BLaER1 (cell line): ENCODE data around the gene HES4.
A peak's percentile ranks its signal among the peaks of the same experiment; 100 is the strongest.
"Not testable (repeated sequence)": the region's sequence is repeated elsewhere in the genome, so short reads cannot be mapped to it uniquely, and the experiment has no call there.

ENCODE experiments used
- H3K27ac ChIP-seq: shearing (Covaris generic); formaldehyde crosslinking; 2 replicates; pipeline ENCODE4 v1.8.1; 2022
- H3K27me3 ChIP-seq: shearing (Covaris generic); formaldehyde crosslinking; 2 replicates; pipeline ENCODE4 v1.8.1; 2022
- H3K36me3 ChIP-seq: shearing (Covaris generic); formaldehyde crosslinking; 2 replicates; pipeline ENCODE4 v1.8.1; 2022
- H3K4me1 ChIP-seq: shearing (Covaris generic); formaldehyde crosslinking; 2 replicates; pipeline ENCODE4 v1.8.1; 2022
- H3K4me2 ChIP-seq: shearing (Covaris generic); formaldehyde crosslinking; 2 replicates; pipeline ENCODE4 v1.8.1; 2022
- H3K4me3 ChIP-seq: shearing (Covaris generic); formaldehyde crosslinking; 2 replicates; pipeline ENCODE4 v1.8.1; 2022
- H3K9ac ChIP-seq: shearing (Covaris generic); formaldehyde crosslinking; 2 replicates; pipeline ENCODE4 v1.8.1; 2022
- H3K9me3 ChIP-seq: shearing (Covaris generic); formaldehyde crosslinking; 2 replicates; pipeline ENCODE4 v1.8.1; 2022
- H4K20me1 ChIP-seq: shearing (Covaris generic); formaldehyde crosslinking; 2 replicates; pipeline ENCODE4 v1.8.1; 2022
- Cebpa-rat ChIP-seq: shearing (Covaris generic); IDR thresholded peaks from 2 replicates; pipeline ENCODE4 v1.8.1; 2022

HES4 gene

DNA sequence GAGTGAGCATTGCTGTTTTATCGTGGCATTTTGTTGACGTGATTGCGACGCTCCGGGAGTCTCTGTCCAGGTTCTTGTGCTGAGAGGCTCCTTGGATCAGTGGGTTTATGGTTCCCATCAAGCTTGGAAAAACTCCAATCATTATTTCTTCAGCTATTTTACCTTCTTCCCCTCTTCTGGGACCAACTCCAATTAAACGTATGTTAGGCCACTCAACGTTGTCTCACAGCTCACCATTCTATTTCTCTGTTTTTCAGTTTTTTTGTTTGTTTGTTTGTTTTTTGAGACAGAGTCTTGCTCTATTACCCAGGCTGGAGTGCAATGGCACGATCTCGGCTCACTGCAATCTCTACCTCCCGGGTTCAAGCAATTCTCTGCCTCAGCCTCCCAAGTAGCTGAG is 8.0 kb downstream of the HES4 start:
- Histone ChIP-seq H3K4me1 (no peaks in the 10 kb centered on the region), H3K4me3 (no peak overlapping the region), H3K9me3 (peaks cover 5% of the 10 kb centered on the region), H3K27me3 (peaks cover 33% of the 10 kb centered on the region), H3K36me3 (no peaks in the 10 kb centered on the region), H3K27ac (no peak overlapping the region), H3K9ac (no peak overlapping the region), H4K20me1 (peaks cover 4% of the 10 kb centered on the region), H3K4me2 (no peak overlapping the region)
- TF ChIP-seq Cebpa-rat = no peak

DNA sequence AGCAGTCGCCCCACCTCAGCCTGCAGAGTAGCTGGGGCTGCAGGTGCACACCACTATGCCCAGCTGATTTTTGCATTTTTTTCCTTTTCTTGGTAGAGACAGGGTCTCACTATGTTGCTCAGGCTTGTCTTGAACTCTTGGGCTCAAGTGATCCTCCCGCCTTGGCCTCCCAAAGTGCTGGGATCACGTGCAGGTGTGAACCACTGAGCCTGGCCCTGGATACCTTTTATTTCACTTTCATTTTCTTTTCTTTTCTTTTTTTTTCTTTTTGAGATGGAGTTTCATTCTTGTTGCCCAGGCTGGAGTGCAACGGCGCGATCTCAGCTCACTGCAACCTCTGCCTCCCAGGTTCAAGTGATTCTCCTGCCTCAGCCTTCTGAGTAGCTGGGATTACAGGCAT is 8.6 kb downstream of the HES4 start:
- H3K4me1 ChIP-seq, H4K20me1 ChIP-seq, H3K36me3 ChIP-seq, H3K27ac ChIP-seq, H3K4me3 ChIP-seq, H3K4me2 ChIP-seq, H3K9ac ChIP-seq, H3K9me3 ChIP-seq: not testable (repeated sequence)
- H3K27me3 ChIP-seq = peaks cover 26% of the 10 kb centered on the region

DNA sequence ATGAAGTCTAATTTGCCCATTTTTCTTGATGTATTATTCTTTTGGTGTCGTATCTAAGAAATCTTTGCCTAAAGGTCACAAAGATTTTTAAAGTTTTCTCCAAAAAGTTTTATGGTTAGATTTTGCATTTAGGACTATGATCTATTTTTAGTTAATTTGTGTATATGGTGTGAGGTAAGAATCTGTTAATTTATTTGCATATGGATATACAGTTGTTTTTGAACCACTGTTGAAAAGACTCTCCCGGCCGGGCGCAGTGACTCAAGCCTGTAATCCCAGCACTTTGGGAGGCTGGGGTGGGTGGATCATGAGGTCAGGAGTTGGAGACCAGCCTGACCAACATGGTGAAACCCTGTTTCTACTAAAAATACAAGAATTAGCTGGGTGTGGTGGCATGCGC is 11.8 kb downstream of the HES4 start:
- not testable (repeated sequence) for H4K20me1 ChIP-seq, H3K4me3 ChIP-seq, H3K4me1 ChIP-seq, H3K27ac ChIP-seq, H3K4me2 ChIP-seq, H3K9me3 ChIP-seq, H3K36me3 ChIP-seq, H3K9ac ChIP-seq
- H3K27me3 ChIP-seq = peaks cover 25% of the 10 kb centered on the region

DNA sequence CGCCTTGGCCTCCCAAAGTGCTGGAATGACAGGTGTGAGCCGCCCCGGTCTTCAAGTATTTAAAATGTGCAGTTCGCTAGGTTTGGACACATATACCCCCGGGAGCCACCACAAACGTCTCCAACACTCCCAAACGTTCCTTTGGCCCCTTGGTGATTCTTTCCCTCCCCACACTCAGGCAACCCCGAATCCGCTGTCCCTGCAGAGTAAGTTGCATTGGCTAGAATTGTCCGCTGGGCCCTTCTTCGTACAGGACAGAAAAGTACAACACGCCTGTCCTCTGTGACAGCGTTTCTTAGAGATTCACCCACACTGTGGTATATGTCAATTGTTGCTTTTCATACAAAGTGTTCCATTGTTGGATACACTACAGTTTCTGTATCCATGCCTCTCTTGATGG is 14.8 kb downstream of the HES4 start:
- Histone ChIP-seq H3K9me3 (no peaks in the 10 kb centered on the region; the same call in 1 of the 2 replicates), H3K4me3 (no peak overlapping the region), H4K20me1 (no peaks in the 10 kb centered on the region), H3K27me3 (peaks cover 37% of the 10 kb centered on the region), H3K4me2 (no peak overlapping the region), H3K27ac (no peak overlapping the region), H3K36me3 (no peaks in the 10 kb centered on the region), H3K4me1 (peaks cover 13% of the 10 kb centered on the region), H3K9ac (no peak overlapping the region)
- no peak for TF ChIP-seq Cebpa-rat

DNA sequence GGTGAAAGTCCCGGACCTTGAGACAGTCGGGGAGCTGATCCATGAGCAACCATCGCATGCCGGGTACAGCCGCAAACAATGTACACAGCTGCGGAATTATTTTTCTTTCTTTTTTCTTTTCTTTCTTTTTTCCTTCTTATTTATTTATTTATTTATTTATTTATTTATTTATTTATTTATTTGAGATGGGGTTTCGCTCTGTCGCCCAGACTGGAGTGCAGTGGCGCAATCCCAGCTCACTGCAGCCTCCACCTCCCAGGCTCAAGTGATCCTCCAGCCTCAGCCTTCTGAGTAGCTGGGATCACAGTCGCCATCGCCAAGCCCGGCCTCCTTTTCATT is 15.5 kb downstream of the HES4 start:
- H4K20me1 ChIP-seq = no peaks in the 10 kb centered on the region
- no peak overlapping the region for H3K9ac ChIP-seq
- H3K27ac ChIP-seq = no peak overlapping the region
- H3K4me1 ChIP-seq = peaks cover 13% of the 10 kb centered on the region
- no peak overlapping the region for H3K4me3 ChIP-seq
- H3K9me3 ChIP-seq = no peaks in the 10 kb centered on the region; the same call in 1 of the 2 replicates
- peaks cover 37% of the 10 kb centered on the region for H3K27me3 ChIP-seq
- H3K36me3 ChIP-seq = no peaks in the 10 kb centered on the region
- H3K4me2 ChIP-seq = peak overlapping the region; percentile 54
- TF ChIP-seq Cebpa-rat = no peak

DNA sequence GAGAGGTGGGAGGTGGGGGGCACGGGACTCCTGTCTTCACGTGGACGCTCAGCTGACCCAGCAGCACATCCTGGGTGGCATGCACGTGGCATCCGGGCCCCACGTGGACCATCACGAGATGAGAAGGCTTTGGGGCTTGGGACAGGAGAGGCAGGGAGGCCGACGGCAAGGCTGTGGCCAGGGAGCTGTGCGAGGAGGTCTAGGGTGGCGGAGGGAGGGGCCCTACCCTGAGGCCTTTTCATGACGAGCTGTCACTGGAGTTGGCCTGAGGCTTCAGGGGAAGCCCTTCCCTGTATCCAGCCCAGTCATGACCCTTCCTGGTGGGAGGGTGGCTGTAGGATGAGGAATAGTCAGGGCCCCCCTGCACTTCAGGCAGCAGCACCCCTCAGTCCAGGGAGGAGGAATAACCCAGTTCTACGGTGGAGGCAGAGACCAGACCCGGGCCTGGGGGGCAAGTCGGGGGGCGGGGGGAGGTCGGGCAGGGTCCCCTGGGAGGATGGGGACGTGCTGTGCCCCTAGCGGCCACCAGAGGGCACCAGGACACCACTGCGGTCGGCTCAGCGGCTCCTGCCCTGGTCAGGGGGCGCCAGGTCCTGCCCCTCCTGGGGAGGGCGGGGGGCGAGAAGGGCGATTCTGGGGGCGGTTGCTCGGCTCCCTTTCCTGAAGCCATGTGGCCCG is 16.0 kb downstream of the HES4 start:
- Histone ChIP-seq H3K27me3 (peaks cover 37% of the 10 kb centered on the region), H4K20me1 (no peaks in the 10 kb centered on the region), H3K4me2 (peak overlapping the region; percentile 54), H3K4me3 (no peak overlapping the region), H3K9me3 (no peaks in the 10 kb centered on the region; the same call in 1 of the 2 replicates), H3K9ac (no peak overlapping the region; the same call in 1 of the 2 replicates), H3K27ac (no peak overlapping the region), H3K36me3 (no peaks in the 10 kb centered on the region), H3K4me1 (peaks cover 13% of the 10 kb centered on the region)
- TF ChIP-seq Cebpa-rat = no peak

DNA sequence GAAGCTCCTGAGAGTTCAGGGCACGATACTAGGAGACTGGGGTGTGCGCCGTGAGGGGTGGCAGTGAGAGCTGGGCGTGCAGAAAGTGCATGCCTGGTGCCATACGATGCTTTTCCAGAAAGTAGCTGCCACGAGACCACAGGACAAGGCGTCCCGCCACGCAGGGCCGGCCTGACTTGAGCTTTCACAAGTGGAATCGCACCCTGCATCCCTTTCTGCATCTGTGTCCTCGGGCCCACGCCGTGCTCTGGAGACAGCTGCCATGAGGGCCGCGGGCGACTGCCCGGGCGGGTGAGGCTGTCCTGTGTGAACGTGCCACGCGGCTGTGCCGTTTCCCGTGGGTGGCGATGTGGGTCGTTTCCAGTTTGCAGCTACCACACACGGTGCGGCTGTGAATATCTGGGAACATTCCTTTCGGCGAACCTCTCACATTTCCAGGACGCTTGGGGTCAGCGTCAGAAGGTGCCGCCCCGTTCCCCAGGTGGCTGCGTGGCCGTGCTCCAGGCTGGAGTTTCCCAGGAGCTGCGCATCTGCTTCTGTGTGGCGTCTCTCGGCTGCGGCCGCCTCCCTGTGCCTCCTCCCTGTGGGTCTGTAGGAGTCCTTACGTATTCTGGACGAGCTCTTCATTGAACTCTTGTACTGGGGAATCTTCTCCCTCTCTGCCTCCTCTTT is 17.0 kb downstream of the HES4 start:
- Histone ChIP-seq H3K27ac (no peak overlapping the region), H3K4me3 (no peak overlapping the region), H3K36me3 (no peaks in the 10 kb centered on the region), H3K4me2 (no peak overlapping the region), H3K27me3 (peaks cover 37% of the 10 kb centered on the region), H4K20me1 (no peaks in the 10 kb centered on the region), H3K9me3 (no peaks in the 10 kb centered on the region), H3K9ac (no peak overlapping the region; the same call in 1 of the 2 replicates), H3K4me1 (peaks cover 13% of the 10 kb centered on the region)
- TF ChIP-seq Cebpa-rat = no peak

DNA sequence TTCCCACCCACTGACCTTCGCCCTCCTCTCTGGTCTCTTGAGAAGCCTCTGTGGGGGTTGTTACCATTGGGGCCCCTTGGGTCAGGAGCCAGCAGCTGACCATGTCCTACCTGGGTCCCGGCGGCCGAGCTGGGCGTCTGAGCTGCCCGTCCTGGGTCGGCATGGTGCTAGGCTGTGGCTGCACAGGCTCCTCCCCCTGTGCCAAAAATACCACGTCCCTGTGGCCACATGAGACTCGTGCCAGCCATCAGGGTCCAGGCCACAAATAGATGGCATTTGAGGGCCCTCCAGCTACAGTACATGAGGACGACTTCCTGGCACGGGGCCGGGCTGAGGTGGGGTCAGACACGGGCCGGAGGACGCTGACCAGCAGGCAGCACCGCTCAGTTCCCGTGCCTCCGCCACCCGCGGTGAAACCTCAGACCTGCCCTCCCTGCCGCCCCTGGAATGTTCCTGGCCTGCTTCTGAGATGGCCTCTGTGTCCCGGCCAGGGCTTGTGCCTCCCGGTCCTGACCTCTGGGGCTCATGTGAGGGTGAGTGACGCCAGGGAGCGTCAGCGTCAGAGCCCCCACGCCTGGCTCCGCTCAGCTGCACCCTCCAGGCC is 17.8 kb downstream of the HES4 start, which contains the start of gene PERM1:
TSS of gene PERM1 (minus strand) at position 139 of the 604 bp plus-strand sequence. CDS start 1,064 bp downstream, outside the sequence.
- Histone ChIP-seq H3K27ac (no peak within 1 kb of the TSS), H3K4me2 (peak within 1 kb of the TSS; percentile 70), H3K36me3 (no peaks in the 10 kb centered on the region), H3K9me3 (no peaks in the 10 kb centered on the region), H3K4me1 (peaks cover 13% of the 10 kb centered on the region), H4K20me1 (no peaks in the 10 kb centered on the region), H3K9ac (peak within 1 kb of the TSS; percentile 31; the same call in 1 of the 2 replicates), H3K27me3 (peaks cover 37% of the 10 kb centered on the region), H3K4me3 (no peak within 1 kb of the TSS)
- no peak for TF ChIP-seq Cebpa-rat

DNA sequence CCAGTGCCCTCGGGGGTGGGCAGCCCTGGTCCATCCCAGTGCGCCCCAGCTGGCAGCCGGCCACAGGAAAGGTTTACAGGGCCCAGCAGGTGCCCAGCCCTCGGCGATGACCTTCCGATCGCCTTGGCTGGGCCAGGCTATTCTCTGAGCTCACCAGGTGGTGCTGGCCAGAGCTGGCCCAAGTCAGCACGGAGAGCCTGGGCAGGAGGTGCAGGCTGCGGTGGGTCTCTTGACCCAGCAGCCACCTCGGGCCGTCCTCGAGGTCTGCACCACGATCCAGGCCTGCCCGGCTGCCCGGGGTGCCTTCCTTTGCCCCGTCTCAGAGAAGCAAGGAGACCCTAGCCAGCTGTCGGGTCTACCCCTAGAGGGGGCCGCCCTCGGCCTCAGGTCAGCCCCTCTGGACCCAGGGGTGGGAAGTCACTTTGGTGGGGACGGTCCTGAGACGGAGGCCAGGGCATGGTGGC is 18.4 kb downstream of the HES4 start:
- H3K9ac ChIP-seq = 0 out of 2 replicates have a peak overlapping the region, but pooled peaks have one; percentile 2

More for the DNA sequence above, 18.4 kb downstream of the HES4 start:
- H3K27me3 ChIP-seq = peaks cover 37% of the 10 kb centered on the region
- H3K4me1 ChIP-seq = peaks cover 13% of the 10 kb centered on the region
- TF ChIP-seq Cebpa-rat = no peak
- H3K4me2 ChIP-seq = peak overlapping the region; percentile 70
- no peaks in the 10 kb centered on the region for H4K20me1 ChIP-seq
- H3K36me3 ChIP-seq = no peaks in the 10 kb centered on the region
- H3K9me3 ChIP-seq = no peaks in the 10 kb centered on the region
- no peak overlapping the region for H3K4me3 ChIP-seq
- no peak overlapping the region for H3K27ac ChIP-seq
